ENCODE data around the gene IL36RN.

Gene IL36RN

GRCh38 chr2:113050921-113051895 is 7.8 kb upstream of the IL36RN start:
- peaks cover 22% of the 10 kb centered on the region for H3K27me3 Mint-ChIP-seq (ENCODE audit: low read depth)
- H3K4me1 Mint-ChIP-seq, result no peaks in the 10 kb centered on the region
- H3K9me3 Mint-ChIP-seq, result peaks cover 41% of the 10 kb centered on the region
- TF ChIP-seq, protein P1, sequence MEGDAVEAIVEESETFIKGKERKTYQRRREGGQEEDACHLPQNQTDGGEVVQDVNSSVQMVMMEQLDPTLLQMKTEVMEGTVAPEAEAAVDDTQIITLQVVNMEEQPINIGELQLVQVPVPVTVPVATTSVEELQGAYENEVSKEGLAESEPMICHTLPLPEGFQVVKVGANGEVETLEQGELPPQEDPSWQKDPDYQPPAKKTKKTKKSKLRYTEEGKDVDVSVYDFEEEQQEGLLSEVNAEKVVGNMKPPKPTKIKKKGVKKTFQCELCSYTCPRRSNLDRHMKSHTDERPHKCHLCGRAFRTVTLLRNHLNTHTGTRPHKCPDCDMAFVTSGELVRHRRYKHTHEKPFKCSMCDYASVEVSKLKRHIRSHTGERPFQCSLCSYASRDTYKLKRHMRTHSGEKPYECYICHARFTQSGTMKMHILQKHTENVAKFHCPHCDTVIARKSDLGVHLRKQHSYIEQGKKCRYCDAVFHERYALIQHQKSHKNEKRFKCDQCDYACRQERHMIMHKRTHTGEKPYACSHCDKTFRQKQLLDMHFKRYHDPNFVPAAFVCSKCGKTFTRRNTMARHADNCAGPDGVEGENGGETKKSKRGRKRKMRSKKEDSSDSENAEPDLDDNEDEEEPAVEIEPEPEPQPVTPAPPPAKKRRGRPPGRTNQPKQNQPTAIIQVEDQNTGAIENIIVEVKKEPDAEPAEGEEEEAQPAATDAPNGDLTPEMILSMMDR (IDR thresholded peaks at IDR 0.05; ENCODE audit: unreplicated experiment in 3 of 3), result no peak
- H3K4me3 Mint-ChIP-seq, result no peak overlapping the region
- no peaks in the 10 kb centered on the region for H3K36me3 Mint-ChIP-seq (ENCODE audit: low read depth)
- H3K27ac Mint-ChIP-seq, result no peak overlapping the region

GRCh38 chr2:113052396-113052917 is 6.5 kb upstream of the IL36RN start, which contains the start of gene IL36B:
Gene IL36B (minus strand): TSS chr2:113052867.
- TF ChIP-seq, protein P1 (IDR thresholded peaks at IDR 0.05; ENCODE audit: unreplicated experiment in 3 of 3), result no peak
- no peaks in the 10 kb centered on the region for H3K4me1 Mint-ChIP-seq
- H3K9me3 Mint-ChIP-seq, result peaks cover 37% of the 10 kb centered on the region
- H3K27me3 Mint-ChIP-seq (ENCODE audit: low read depth), result peaks cover 19% of the 10 kb centered on the region
- H3K4me3 Mint-ChIP-seq, result no peak within 1 kb of the TSS
- H3K27ac Mint-ChIP-seq, result no peak within 1 kb of the TSS
- H3K36me3 Mint-ChIP-seq (ENCODE audit: low read depth), result no peaks in the 10 kb centered on the region

DNA sequence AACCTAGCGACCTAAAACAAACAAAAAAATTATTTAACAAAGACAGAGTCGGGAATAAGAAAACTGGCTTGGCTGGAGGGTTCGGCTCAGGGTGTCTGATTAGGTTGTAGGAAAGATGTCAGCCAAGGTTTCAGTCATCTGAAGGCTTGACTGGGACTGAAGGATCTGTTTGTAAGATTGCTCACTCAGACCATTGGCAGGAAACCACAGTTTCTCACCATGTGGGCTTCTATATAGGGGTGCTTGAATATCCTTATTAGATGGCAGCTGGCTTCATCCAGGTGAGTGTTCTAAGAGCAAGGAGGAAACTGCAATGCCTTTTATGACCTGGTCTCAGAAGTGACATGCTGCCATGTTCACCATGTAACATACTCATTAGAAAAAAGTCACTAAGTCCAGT is 5.3 kb upstream of the IL36RN start:
- H3K4me1 Mint-ChIP-seq, result no peaks in the 10 kb centered on the region
- peaks cover 19% of the 10 kb centered on the region for H3K27me3 Mint-ChIP-seq (ENCODE audit: low read depth)
- peaks cover 37% of the 10 kb centered on the region for H3K9me3 Mint-ChIP-seq
- no peak overlapping the region for H3K4me3 Mint-ChIP-seq
- no peak overlapping the region for H3K27ac Mint-ChIP-seq
- no peaks in the 10 kb centered on the region for H3K36me3 Mint-ChIP-seq (ENCODE audit: low read depth)
- TF ChIP-seq, protein P1 (IDR thresholded peaks at IDR 0.05; ENCODE audit: unreplicated experiment in 3 of 3), result no peak

DNA sequence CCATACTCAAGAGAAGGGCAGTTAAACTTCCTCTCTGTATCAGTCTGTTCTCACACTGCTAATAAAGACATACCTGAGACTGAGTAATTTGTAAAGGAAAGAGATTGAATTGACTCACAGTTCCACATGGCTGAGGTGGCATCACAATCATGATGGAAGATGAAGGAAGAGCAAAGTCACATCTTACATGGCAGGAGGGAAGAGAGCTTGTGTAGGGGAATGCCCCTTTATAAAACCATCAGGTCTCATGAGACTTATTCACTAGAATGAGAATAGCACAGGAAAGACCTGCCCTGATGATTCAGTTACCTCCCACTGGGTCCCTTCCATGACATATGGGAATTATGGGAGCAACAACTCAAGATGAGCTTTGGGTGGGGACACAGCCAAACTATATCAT is 4.9 kb upstream of the IL36RN start:
- H3K4me3 Mint-ChIP-seq, result no peak overlapping the region
- H3K4me1 Mint-ChIP-seq, result no peaks in the 10 kb centered on the region
- H3K36me3 Mint-ChIP-seq (ENCODE audit: low read depth), result no peaks in the 10 kb centered on the region
- peaks cover 19% of the 10 kb centered on the region for H3K27me3 Mint-ChIP-seq (ENCODE audit: low read depth)
- no peak overlapping the region for H3K27ac Mint-ChIP-seq
- TF ChIP-seq, protein P1 (IDR thresholded peaks at IDR 0.05; ENCODE audit: unreplicated experiment in 3 of 3), result no peak
- peaks cover 34% of the 10 kb centered on the region for H3K9me3 Mint-ChIP-seq

- Mint-ChIP-seq H3K27me3 (ENCODE audit: low read depth) (peaks cover 28% of the 10 kb centered on the region), H3K27ac (no peak overlapping the region), H3K4me1 (no peaks in the 10 kb centered on the region), H3K9me3 (peaks cover 28% of the 10 kb centered on the region), H3K4me3 (no peak overlapping the region), H3K36me3 (ENCODE audit: low read depth) (no peaks in the 10 kb centered on the region)
- TF ChIP-seq, protein P1 (IDR thresholded peaks at IDR 0.05; ENCODE audit: unreplicated experiment in 3 of 3), result no peak
Measured at GRCh38 chr2:113056521-113056920, 2.5 kb upstream of the IL36RN start.

All from nephron (organoid).